Stimulated activated CD8-positive, alpha-beta memory T cell treated with anti-CD3 and anti-CD28 coated beads, Interleukin-4, amount 100 ng/mL, for 1 hour (primary cell): ENCODE data around the gene PPP1R3G.
"Not testable (repeated sequence)": the region's sequence is repeated elsewhere in the genome, so short reads cannot be mapped to it uniquely, and the experiment has no call there.

Source experiments
- DNase-seq, 2 donors: peaks; one replicate each; pipeline ENCODE4 v3.0.0-alpha.2; 2020; ENCODE audit warnings: low read depth in 2 of 2, low spot score in 1 of 2

PPP1R3G gene

DNA sequence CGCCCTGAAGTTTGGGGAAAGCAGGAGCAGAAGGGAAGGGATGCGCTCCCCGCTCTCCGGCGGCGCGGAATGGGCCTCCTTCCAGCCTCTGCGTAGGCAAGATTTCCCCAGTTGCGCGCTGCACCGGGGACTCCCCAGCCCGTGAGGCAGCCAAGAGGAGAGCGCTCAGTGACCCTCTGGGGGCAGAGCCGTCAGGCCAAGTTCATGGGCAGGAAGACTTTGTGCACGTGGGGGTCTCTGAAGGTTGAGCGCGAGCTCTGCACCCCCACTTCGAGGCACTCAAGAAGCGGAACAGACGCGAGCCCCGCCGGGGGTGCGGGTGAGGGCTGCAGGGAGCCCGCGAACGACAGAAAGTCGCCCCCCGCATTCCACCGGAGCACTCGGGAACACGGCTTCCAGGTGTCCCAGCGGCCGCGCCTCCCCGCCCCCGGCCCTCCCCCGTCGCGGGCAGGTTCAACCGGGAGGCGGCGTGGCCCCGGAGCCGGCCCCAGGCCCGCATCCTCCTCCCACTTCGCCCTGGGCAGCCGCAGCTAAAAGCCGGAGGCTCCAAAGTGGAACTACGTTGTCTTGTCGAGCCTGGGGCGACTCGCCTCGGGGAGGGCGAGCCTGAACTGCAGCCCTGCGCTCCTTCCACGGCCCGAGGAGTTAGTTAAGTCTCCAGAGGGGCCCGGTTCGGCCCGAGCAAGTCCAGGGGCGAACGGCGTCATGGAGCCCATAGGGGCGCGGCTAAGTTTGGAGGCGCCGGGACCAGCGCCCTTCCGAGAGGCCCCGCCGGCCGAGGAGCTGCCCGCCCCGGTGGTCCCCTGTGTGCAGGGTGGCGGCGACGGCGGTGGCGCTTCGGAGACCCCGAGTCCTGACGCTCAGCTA, at the start of gene PPP1R3G:
Gene PPP1R3G (plus strand): TSS at position 561 of the 867 bp plus-strand sequence. CDS start 145 bp downstream, at position 706.
- DNase-seq = no peak

DNA sequence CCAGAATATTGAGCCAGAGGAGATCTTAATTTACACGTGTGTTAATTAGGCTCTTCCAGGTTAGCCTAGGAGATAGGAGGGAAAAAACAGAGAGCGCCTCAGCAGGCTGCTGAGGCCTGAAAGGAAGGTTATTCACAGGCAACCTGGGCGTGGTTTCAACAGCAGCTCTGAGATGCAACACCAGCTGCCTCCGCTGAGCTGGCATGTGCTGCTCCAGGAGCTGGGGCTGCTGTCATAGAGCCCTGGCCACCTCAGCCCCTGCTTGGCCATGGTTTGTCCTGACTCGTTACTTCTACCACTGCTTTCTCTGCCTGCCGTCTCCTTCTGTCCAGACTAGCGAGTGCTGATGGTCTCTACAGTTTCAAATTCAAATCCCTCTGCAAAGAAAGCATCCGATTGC, 48.9 kb upstream of the PPP1R3G start:
- no peak for DNase-seq

- no peak for DNase-seq
Measured at GRCh38 chr6:5041955-5042354, 43.2 kb upstream of the PPP1R3G start.

DNA sequence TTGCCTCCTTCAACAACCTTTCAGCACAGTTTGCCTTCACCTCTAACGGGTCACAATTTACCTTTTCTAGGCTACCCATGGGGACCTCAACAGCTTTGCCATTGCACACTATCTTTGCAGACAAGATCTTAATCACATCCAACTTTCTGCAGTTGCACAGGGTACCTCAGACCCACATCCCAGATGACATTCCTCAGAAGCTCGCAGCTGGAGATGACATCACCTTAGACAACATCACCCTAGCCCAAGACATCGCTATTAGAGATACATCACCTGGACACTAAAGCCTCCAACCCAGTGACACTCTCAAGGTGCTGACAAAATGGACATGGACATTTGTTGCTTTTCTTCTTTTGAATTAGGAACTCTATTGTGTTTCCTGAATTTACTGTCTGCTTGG, 42.7 kb upstream of the PPP1R3G start:
- DNase-seq = no peak

DNA sequence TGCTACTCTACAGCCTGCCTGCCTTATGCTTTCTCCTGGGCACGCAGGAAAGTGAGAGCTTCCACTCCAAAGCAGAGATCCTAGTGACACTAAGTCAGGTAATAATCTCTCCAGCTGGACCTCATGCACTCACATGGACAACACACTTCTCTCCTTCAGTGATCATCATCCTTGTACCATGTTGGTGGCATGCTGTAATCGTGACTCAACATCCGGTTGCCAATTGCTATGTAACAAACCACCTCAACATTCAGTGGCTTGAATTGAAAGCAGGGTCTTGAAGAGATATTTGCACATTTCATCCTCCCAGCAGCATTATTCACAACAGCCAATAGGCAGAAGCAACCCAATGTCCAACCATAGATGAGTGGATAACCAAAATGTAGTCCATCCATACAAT, 40.3 kb upstream of the PPP1R3G start:
- DNase-seq = no peak

DNA sequence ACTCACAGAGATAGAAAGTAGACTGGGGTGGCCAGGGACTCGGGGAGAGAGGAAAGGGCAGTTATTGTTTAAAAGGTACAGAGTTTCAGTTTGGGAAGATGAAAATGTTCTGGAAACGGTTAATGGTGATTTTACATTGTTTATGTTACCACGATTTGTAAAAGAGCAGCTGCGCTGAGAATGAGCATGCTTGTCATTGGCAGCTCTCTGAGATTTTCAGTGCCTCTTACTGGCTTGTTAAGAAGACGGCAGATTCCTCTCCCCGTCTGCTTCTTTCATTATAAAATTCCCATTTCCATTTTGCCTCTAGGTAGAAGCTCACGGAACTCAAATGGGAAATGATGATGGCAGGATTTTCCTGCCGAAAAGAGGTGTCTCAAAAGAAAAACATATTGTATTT, 39.7 kb upstream of the PPP1R3G start:
- no peak for DNase-seq

DNA sequence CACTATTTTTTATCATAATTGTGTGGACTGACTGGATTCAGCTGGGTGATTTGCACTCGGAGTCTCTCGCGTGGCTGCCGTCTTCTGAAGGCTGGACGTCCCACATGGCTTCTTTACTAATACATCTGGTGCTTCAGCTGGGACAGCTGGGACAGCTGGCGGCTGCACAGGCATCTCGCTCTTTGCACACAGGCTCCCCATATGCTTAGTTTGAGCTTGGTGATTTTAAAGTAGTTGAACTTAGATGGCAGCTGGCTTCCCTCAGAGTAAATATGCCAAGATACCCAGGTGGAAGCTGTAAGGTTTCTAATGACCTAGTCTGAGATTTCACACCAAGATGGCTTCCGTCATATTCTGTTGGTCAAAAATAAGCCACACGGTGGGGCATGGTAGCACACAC, 38.7 kb upstream of the PPP1R3G start:
- DNase-seq = no peak

- no peak for DNase-seq
Measured at GRCh38 chr6:5050009-5050408, 35.1 kb upstream of the PPP1R3G start.

GRCh38 chr6:5051394-5051793, 33.7 kb upstream of the PPP1R3G start:
- no peak for DNase-seq

DNA sequence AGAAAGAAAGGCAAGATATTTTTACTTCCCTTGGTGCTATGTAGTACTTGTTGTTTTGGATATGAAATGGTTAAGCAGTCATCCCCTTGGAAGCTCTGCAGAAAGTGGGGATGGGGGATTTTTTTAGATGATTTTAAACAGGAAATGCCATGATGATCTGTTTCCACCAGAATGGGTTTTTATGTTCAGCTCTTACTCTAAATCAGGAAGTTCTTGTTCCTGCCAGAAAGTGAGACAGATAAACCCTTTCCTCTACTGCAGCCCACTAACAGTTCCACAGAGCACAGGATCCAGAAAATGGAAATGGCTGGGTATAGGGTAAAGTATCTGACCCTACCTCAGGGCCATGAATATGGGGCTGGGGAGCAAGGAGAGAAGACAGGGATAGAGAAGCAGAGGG, 32.1 kb upstream of the PPP1R3G start:
- DNase-seq = no peak

DNA sequence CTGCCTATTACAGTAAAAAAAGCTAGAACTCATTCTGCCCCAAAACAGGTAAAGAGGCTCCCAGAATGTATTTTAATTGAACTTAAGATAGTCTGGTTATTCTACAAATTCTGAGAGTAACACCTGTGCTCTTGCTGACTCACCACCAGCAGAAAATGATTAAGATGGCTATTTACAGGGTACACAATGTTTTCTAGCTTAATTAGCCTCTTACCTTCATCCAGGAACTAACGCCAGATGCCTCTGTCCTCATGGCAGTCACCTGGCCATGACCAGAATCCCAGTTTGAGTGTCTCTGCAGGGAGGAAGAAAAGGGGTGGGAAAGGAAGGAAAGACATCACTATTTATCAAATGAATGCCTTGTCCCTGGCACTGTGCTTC, 31.3 kb upstream of the PPP1R3G start:
- no peak for DNase-seq

GRCh38 chr6:5054245-5054873, 30.8 kb upstream of the PPP1R3G start:
- DNase-seq = no peak

DNA sequence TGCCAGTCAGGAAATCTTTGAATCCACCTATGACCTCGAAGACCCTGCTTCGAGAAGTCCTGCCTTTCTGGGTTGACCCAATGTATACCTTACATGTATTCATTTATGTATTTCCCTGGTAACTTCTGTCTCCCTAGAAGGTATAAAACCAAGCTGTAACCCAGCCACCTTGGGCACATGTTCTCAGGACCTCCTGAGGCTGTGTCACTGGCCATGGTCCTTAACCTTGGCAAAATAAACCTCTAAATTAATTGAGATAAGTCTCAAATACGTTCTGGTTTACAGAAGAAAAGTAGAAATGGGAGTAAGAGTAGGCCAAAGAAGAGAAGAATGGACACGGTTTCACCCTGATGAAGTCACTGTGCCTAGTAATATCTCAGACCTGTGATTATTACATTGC, 30.0 kb upstream of the PPP1R3G start:
- no peak for DNase-seq

DNA sequence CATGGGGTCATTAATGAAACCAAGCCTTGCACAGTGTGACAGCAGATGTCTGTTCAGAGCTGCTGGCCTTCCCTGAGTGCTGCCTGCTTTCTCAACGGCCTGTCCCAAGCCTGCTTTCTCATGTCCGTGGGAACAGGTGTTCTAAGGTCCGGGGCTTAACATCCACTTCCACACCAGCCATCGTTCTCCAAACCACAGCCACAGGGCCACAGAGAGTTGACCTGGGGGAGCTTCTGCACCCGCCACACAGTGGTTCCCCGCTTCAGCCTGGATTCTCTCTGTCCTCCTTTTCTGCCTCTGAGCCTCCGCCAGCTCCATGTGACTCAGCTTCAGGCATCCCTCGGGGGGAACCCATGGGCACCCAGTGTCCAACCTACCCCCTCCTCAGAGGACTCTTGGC, 26.9 kb upstream of the PPP1R3G start:
- DNase-seq = no peak

GRCh38 chr6:5059036-5059896, 25.9 kb upstream of the PPP1R3G start:
- no peak for DNase-seq

DNA sequence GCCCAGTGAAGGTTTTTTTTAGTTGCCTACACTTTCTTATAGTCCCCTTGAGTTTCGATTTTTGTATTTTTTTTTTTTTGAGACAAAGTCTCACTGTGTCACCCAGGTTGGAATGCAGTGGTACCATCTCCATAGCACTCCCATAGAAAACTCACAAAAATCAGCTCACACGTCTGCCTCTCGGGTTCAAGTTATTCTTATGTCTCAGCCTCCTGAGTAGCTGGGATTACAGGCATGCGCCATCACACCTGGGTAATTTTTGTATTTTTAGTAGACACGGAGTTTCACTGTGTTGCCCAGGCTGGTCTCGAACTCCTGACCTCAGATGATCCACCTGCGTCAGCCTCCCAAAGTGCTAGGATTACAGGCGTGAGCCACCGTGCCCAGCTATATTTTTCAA, 24.7 kb upstream of the PPP1R3G start:
- DNase-seq = not testable (repeated sequence)

- no peak for DNase-seq
Measured at GRCh38 chr6:5061152-5061551, 24.0 kb upstream of the PPP1R3G start.

DNA sequence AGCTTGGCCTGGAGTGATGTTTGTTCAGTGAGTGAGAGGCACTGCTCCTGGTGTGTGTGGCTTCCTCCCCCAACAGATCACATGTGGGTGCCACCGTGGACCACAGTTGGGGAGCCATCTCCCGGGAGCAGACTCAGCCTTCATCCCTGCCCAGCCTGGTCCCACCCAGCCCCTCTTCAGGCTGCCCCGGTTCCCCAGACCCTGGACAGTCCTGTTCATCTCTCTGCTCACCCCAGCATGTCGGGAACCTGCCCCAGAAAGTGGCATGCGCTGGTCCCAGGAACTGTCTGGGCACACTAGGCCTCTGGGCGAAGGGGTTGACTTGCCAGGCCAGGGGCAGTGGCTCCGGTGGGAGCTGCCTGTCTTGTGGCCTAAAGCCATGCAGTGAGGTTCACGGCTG, 21.5 kb upstream of the PPP1R3G start:
- no peak for DNase-seq

DNA sequence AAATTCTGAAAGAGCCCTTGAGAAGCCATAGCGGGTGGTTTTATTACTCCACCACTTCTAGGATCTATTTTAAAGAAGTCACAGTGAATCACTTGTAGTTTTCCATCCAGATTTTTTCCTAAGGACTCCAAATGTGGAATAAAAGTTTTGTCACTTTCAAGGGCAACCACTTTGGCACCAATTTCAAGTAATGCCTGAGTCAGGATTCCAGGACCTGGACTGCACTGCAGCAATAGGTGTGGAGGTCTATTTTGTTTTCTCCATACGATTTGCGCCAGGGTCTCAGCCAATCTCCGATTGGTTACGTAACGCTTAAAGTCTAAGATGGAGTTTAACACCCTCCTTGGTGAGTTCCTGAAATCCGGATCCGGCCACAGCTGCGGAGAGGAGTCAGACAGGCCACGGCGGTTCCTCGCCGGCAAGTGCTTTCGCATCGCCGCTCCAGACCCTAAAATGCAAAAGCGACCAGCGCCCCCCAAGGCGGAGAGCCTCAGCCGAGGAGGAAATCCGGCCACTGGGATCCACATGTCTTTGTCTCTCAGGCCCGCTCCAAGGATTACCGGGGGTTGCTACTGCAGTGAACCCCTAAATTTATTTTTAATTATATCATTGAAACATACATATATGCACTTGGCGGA, 18.6 kb upstream of the PPP1R3G start:
- DNase-seq = no peak

DNA sequence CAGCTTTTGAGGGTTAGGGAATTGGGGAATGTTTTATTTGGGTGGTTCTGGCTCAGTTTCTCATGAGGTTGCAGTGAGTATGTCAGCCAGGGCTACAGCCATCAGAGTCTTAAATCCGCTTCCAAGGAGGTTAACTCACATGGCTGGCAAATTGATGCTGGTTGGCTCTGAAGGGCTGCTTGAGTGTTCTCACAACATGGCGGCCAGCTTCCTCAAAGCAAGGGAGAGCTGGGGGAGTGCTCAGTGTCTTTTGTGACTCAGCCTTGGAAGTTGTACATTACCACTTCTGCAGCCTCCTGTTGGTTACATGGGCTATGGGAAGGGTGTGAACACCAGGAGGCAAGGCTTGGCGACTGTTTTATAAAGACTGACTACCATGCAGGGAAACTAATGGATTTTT, 17.8 kb upstream of the PPP1R3G start:
- DNase-seq = no peak

DNA sequence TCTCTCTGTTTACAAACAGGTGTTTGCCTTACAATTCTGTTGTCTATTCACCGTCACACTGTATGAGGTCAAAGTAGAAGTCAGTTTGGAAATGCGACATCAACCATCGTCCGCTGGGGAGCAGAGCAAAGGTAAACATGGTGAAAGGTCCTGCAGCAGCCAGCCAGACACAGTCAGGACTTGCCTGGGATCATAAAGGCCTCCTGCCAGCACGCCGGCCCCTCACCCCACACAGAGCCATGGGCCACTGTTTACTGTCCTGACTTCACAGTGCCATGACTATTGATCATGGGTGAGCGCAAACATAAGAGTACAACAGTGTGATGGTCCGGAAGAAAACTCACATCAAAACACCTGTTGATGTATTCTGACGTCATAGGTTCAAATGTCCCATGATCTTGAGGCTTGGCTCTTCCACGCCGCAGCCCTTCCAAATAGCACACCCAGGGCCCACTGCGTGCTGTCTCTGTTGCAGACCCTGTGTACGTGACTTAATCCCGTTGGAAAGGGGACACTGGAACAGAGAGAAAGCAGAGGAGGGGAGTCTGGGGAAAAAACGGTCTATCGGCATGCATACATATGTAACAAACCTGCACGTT, 16.9 kb upstream of the PPP1R3G start:
- DNase-seq = no peak
